A549 (cell line): ENCODE measurements around the gene CBLIF. TPM values are rescaled to one million over a fixed set of nuclear protein-coding genes. Genes with fewer than 3 reads are reported as not detected.
"Not testable (repeated sequence)": the region's sequence is repeated elsewhere in the genome, so short reads cannot be mapped to it uniquely, and the experiment has no call there.

Experiments used
- ATAC-seq, 2 experiments: fragments of 200-7000 bp in 1 of 2; fragments of >200 bp in 1 of 2; cut with Nextera tagmentation in 1 of 2; cut with Tn5 transposase in 1 of 2; 3 replicates each; pipeline versions ENCODE4 v1.8.0 to v1.9.1; 2018 to 2020; ENCODE audit warnings: mild to moderate bottlenecking in 1 of 2, moderate library complexity in 1 of 2
- CTCF ChIA-PET: fragments of 300-600 bp; sonication (Branson Sonifier 250); formaldehyde crosslinking; extraction: SDS; loops from one replicate; lab custom pipeline; 2021; ENCODE audit warnings: antibody characterized with exemption, inconsistent platforms; lab: Yijun Ruan, JAX
- POLR2A ChIA-PET: fragments of 350-600 bp; formaldehyde crosslinking; extraction: SDS; loops from one replicate; lab custom pipeline; 2021; ENCODE audit warnings: antibody characterized with exemption, inconsistent platforms; lab: Yijun Ruan, JAX
- DNase-seq, 2 experiments: peaks; one replicate each; pipeline versions ENCODE4 v3.0.0 to v3.0.0-alpha.2; 2011 to 2016; ENCODE audit warnings: low read depth in 1 of 2, low spot score in 1 of 2
- FAIRE-seq: peaks from 2 replicates; lab custom pipeline; 2011; peaks lifted over from hg19 to GRCh38; lab: Jason Lieb, UNC
- H3K27ac ChIP-seq, 2 experiments: fragments of >200 bp; sonication (Bioruptor Twin); formaldehyde crosslinking; 3 replicates each; pipeline ENCODE4 v1.5.1; 2016 to 2017
- H3K4me1 ChIP-seq: fragments of >200 bp; sonication (Bioruptor Twin); formaldehyde crosslinking; 3 replicates; pipeline ENCODE4 v1.6.1; 2016
- H3K4me2 ChIP-seq: fragments of >200 bp; sonication (Bioruptor Twin); formaldehyde crosslinking; 3 replicates; pipeline ENCODE4 v1.6.1; 2016
- H3K4me3 ChIP-seq: fragments of >200 bp; sonication (Bioruptor Twin); formaldehyde crosslinking; 3 replicates; pipeline ENCODE4 v1.5.1; 2016
- H3K9me3 ChIP-seq: fragments of >200 bp; sonication (Bioruptor Twin); formaldehyde crosslinking; 3 replicates; pipeline ENCODE4 v1.6.1; 2016
- ATOH8 ChIP-seq: fragments of 250-450 bp; sonication (Bioruptor Pico); IDR thresholded peaks from 2 replicates; pipeline ENCODE4 v1.5.0; 2020; ENCODE audit warnings: low read depth, mild to moderate bottlenecking, moderate library complexity
- BHLHE40 ChIP-seq: IDR thresholded peaks from 2 replicates; pipeline ENCODE4 v1.6.1; 2012; ENCODE audit warnings: low read depth, low read length, inconsistent platforms
- CBX8 ChIP-seq: fragments of 200-600 bp; sonication (generic); IDR thresholded peaks from 2 replicates; pipeline ENCODE4 v1.6.1; 2016
- FOSL2 ChIP-seq, 2 experiments: fragments of 450-650 bp in 1 of 2; fragments of >200 bp in 1 of 2; sonication (Bioruptor Twin) in 1 of 2; formaldehyde crosslinking; IDR thresholded peaks; 2 replicates each; pipeline versions ENCODE4 v1.5.0 to v1.6.1; 2016 to 2020; ENCODE audit warnings: mild to moderate bottlenecking in 1 of 2, moderate library complexity in 1 of 2
- GATA3 ChIP-seq: IDR thresholded peaks from 2 replicates; pipeline ENCODE4 v1.6.1; 2012; ENCODE audit warnings: borderline replicate concordance
- HOXB13 ChIP-seq: fragments of 250-450 bp; sonication (Bioruptor Pico); IDR thresholded peaks from 2 replicates; pipeline ENCODE4 v1.5.0; 2020; ENCODE audit warnings: low read depth, mild to moderate bottlenecking, moderate library complexity
- JUNB ChIP-seq: fragments of >200 bp; sonication (Bioruptor Twin); formaldehyde crosslinking; IDR thresholded peaks from 2 replicates; pipeline ENCODE4 v1.6.1; 2016
- USF2 ChIP-seq: fragments of 450-650 bp; IDR thresholded peaks from 2 replicates; pipeline ENCODE4 v1.6.1; 2014; ENCODE audit warnings: antibody characterized with exemption
- WGBS: methylation state at CpG from one replicate; pipeline ENCODE4 v1.1.6; 2017; ENCODE audit errors: missing lambda C conversion rate; 5-methylcytosine and 5-hydroxymethylcytosine counted together
- polyA plus RNA-seq, 4 experiments: library from polyadenylated mRNA; depleted of rRNA in 3 of 4; stranded (reverse); fragments of >200 nt; fragmentation: RNase III in 1 of 4; extraction: RNeasy Plus Mini Kit Qiagen cat#74134 plus additional on column Dnase treatment in 1 of 4; gene quantifications; 2 replicates in 3 of 4; 3 replicates in 1 of 4; pipeline ENCODE4 v1.2.3, GENCODE V29; 2011 to 2017
- TF ChIP-seq, protein P1 (sequence below): fragments of 200-600 bp; sonication (generic); IDR thresholded peaks from 2 replicates; pipeline ENCODE4 v1.6.1; 2016; ENCODE audit warnings: antibody characterized with exemption, mild to moderate bottlenecking, moderate library complexity

CBLIF gene
- polyA plus RNA-seq, 2 of the 4 experiments (the other 2 are of a cell fraction) = not detected

DNA sequence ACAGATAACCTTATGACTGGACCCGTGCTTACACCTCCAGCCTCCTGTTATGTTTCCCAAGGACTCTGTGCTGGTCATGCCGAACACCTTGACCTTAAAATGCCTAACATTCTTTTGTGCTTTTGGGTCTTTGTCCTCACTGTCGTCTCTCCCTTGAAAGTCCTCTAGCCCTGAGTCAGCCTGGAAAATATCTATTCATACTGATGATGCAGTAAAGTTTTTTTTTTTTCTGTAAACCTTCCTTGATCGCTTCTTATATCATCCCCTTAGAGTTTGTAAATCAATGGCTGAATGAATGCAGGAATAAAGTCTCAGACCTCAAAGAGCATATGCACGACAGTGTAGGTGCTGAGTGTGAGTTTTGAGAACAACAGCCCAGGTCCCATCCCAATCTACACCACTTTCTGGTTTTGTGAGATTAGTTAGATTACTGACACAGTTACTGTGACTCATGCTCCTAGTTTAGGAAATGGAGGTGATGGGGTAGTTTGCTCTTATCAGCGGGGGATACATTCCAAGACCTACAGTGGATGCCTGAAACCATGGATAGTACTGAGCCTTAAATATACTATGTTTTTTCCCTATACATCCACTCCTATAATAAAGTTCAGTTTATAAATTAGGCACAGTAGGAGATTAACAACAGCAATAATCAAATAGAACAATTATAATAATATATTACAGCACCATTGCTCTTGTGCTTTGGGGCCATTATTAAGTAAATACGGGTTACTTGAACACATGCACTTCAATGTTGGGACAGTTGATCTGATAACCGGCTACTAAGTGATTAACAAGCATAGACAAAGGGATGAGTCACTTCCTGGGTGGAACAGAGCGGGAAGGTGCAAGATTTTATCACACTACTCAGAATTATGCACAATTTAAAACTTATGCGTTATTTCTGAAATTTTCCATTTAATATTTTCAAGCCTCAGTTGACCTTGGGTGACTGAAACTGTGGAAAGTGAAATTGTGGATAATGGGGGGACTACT, 12.4 kb upstream of the CBLIF start:
- FAIRE-seq (peak; percentile 28), DNase-seq (peak; percentile 6 to 29), ATAC-seq (0 out of 6 replicates have a peak, but pooled peaks of 1 of the 2 experiments have one; percentile 17)
- CTCF ChIA-PET = no interaction called here
- no peak overlapping the region for H3K27ac ChIP-seq
- WGBS = 16% methylated on average over 10 of the region's 10 CpGs
- peaks cover 10% of the 10 kb centered on the region; the same call in 2 of the 3 replicates for H3K4me1 ChIP-seq
- no peak for TF ChIP-seq FOSL2 (IDR thresholded peaks at IDR 0.05)
- TF ChIP-seq FOSL2 (CRISPR knock-in tag; IDR thresholded peaks at IDR 0.05) = peak; percentile 44; the same call in 1 of the 2 replicates
- TF ChIP-seq GATA3 = peak; percentile 26; the same call in 1 of the 2 replicates
- TF ChIP-seq CBX8 = no peak
- POLR2A ChIA-PET = no interaction called here
- no peak overlapping the region for H3K4me3 ChIP-seq
- peak overlapping the region; percentile 39 for H3K4me2 ChIP-seq
- no peaks in the 10 kb centered on the region for H3K9me3 ChIP-seq

GRCh38 chr11:59854871-59855270, 9.6 kb upstream of the CBLIF start:
- Histone ChIP-seq H3K4me3 (no peak overlapping the region), H3K4me2 (no peak overlapping the region), H3K27ac (no peak overlapping the region), H3K9me3 (no peaks in the 10 kb centered on the region), H3K4me1 (peaks cover 10% of the 10 kb centered on the region; the same call in 2 of the 3 replicates)
- ATAC-seq (no peak), DNase-seq (no peak), FAIRE-seq (no peak)
- TF ChIP-seq, protein P1, sequence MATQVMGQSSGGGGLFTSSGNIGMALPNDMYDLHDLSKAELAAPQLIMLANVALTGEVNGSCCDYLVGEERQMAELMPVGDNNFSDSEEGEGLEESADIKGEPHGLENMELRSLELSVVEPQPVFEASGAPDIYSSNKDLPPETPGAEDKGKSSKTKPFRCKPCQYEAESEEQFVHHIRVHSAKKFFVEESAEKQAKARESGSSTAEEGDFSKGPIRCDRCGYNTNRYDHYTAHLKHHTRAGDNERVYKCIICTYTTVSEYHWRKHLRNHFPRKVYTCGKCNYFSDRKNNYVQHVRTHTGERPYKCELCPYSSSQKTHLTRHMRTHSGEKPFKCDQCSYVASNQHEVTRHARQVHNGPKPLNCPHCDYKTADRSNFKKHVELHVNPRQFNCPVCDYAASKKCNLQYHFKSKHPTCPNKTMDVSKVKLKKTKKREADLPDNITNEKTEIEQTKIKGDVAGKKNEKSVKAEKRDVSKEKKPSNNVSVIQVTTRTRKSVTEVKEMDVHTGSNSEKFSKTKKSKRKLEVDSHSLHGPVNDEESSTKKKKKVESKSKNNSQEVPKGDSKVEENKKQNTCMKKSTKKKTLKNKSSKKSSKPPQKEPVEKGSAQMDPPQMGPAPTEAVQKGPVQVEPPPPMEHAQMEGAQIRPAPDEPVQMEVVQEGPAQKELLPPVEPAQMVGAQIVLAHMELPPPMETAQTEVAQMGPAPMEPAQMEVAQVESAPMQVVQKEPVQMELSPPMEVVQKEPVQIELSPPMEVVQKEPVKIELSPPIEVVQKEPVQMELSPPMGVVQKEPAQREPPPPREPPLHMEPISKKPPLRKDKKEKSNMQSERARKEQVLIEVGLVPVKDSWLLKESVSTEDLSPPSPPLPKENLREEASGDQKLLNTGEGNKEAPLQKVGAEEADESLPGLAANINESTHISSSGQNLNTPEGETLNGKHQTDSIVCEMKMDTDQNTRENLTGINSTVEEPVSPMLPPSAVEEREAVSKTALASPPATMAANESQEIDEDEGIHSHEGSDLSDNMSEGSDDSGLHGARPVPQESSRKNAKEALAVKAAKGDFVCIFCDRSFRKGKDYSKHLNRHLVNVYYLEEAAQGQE = no peak
- TF ChIP-seq ATOH8 (CRISPR knock-in tag) (no peak), JUNB (no peak), HOXB13 (no peak), USF2 (no peak), BHLHE40 (no peak)
- POLR2A ChIA-PET = no interaction called here
- WGBS = 7% methylated on average over 2 of the region's 2 CpGs
- CTCF ChIA-PET = no interaction called here

- FAIRE-seq, CTCF ChIA-PET, DNase-seq, POLR2A ChIA-PET, H3K4me3 ChIP-seq, ATAC-seq, H3K9me3 ChIP-seq, H3K4me2 ChIP-seq, H3K27ac ChIP-seq, H3K4me1 ChIP-seq: not testable (repeated sequence)
- WGBS = 72% methylated on average over 5 of the region's 5 CpGs
These were observed 6.1 kb upstream of the CBLIF start for GRCh38 chr11:59851416-59851815.

DNA sequence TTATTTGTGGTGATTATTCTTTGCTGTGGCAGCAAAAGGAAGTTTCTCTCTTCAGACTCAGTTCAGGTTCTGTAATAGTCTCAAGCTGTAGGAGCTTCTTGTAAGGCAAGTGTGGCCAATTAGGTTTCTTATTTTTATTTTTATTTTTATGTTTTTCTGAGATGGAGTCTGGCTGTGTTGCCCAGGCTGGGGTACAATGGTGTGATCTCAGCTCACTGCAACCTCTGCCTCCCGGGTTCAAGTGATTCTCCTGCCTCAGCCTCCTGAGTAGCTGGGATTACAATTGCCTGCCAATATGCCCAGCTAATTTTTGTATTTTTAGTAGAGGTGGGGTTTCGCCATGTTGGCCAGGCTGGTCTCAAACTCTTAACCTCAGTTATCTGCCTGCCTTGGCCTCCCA, 4.3 kb upstream of the CBLIF start:
- H3K9me3 ChIP-seq, CTCF ChIA-PET, DNase-seq, ATAC-seq, H3K4me1 ChIP-seq, H3K4me2 ChIP-seq, POLR2A ChIA-PET, H3K4me3 ChIP-seq, FAIRE-seq, H3K27ac ChIP-seq: not testable (repeated sequence)
- 52% methylated on average over 2 of the region's 2 CpGs for WGBS
